GM12878 (cell line): ENCODE measurements around the gene ABCC9. TPM values are rescaled to one million over a fixed set of nuclear protein-coding genes. Genes with fewer than 3 reads are reported as not detected.

ENCODE experiments used
- ATAC-seq: fragments of 200-7000 bp; cut with Tn5 transposase; 3 replicates; pipeline ENCODE4 v1.9.1; 2020; ENCODE audit warnings: mild to moderate bottlenecking, moderate library complexity
- BruUV-seq: library from RNA; stranded (reverse); fragments of 400-500 nt; replicated peaks from 2 replicates; lab custom pipeline; 2021; lab: Mats Ljungman, UMichigan
- CTCF ChIA-PET: fragments of 300-600 bp; sonication (Branson Sonifier 250); formaldehyde crosslinking; extraction: SDS; loops from one replicate; lab custom pipeline; 2021; ENCODE audit warnings: inconsistent platforms; lab: Yijun Ruan, JAX
- POLR2A ChIA-PET: fragments of 350-600 bp; formaldehyde crosslinking; extraction: SDS; loops from one replicate; lab custom pipeline; 2021; ENCODE audit warnings: inconsistent platforms; lab: Charles Lee
- RAD21 ChIA-PET: fragments of 300-600 bp; sonication (Branson Sonifier 250); formaldehyde crosslinking; loops from one replicate; lab custom pipeline; 2023; ENCODE audit warnings: antibody characterized with exemption; ENCODE audit not compliant: unreplicated experiment; lab: Charles Lee
- SMC1A ChIA-PET: fragments of 300-600 bp; sonication (Branson Sonifier 250); formaldehyde crosslinking; loops from one replicate; lab custom pipeline; 2023; ENCODE audit not compliant: unreplicated experiment, uncharacterized antibody; lab: Charles Lee
- DNase-seq: peaks from one replicate; pipeline ENCODE4 v3.0.0-alpha.2; 2011; ENCODE audit warnings: low read depth, low spot score
- FAIRE-seq: peaks from 3 replicates; lab custom pipeline; 2011; peaks lifted over from hg19 to GRCh38; lab: Jason Lieb, UNC
- H2AFZ ChIP-seq: 2 replicates; pipeline ENCODE4 v1.6.0; 2011; ENCODE audit warnings: low read depth, low read length, control low read depth; ENCODE audit not compliant: control insufficient read depth
- H3K27ac ChIP-seq: 2 replicates; pipeline ENCODE4 v1.5.1; 2011; ENCODE audit warnings: control low read depth; ENCODE audit not compliant: control insufficient read depth, insufficient read depth
- H3K27me3 ChIP-seq, 2 experiments: replicated peaks in 1 of 2; 2 replicates each; pipeline versions ENCODE4 v1.6.0 to v1.6.1; 2011; ENCODE audit warnings: low read length in 1 of 2; ENCODE audit not compliant: control insufficient read depth in 2 of 2, insufficient read depth in 2 of 2
- H3K36me3 ChIP-seq, 2 experiments: 2 replicates each; pipeline ENCODE4 v1.5.1; 2011; ENCODE audit warnings: low read length in 1 of 2; ENCODE audit not compliant: control insufficient read depth in 2 of 2, insufficient read depth in 2 of 2
- H3K4me1 ChIP-seq: 2 replicates; pipeline ENCODE4 v1.6.1; 2011; ENCODE audit warnings: mild to moderate bottlenecking, low read length, moderate library complexity, mixed read lengths; ENCODE audit not compliant: control insufficient read depth, insufficient read depth
- H3K4me2 ChIP-seq: 2 replicates; pipeline ENCODE4 v1.6.0; 2011; ENCODE audit warnings: control low read depth; ENCODE audit not compliant: control insufficient read depth, insufficient read depth
- H3K4me3 ChIP-seq: fragments of 200-600 bp; sonication (generic); 2 replicates; pipeline ENCODE4 v1.5.1; 2016
- H3K79me2 ChIP-seq: 2 replicates; pipeline ENCODE4 v1.6.0; 2011; ENCODE audit warnings: low read length; ENCODE audit not compliant: control insufficient read depth, insufficient read depth
- H3K9ac ChIP-seq: 2 replicates; pipeline ENCODE4 v1.8.0; 2011; ENCODE audit warnings: low read length, control low read depth, mixed read lengths; ENCODE audit not compliant: control insufficient read depth, insufficient read depth
- H3K9me3 ChIP-seq: replicated peaks from 3 replicates; pipeline ENCODE4 v1.5.1; 2011; ENCODE audit warnings: mild to moderate bottlenecking, low read length; ENCODE audit not compliant: control insufficient read depth, insufficient read depth
- H4K20me1 ChIP-seq: 2 replicates; pipeline ENCODE4 v1.6.0; 2011; ENCODE audit not compliant: control insufficient read depth, insufficient read depth
- CEBPB ChIP-seq, 2 experiments: fragments of 150-350 bp in 1 of 2; IDR thresholded peaks; 2 replicates each; pipeline ENCODE4 v1.6.1; 2012 to 2014; ENCODE audit warnings: low read depth in 2 of 2, low read length in 2 of 2, borderline replicate concordance in 1 of 2, inconsistent platforms in 1 of 2
- MEF2A ChIP-seq: IDR thresholded peaks from 2 replicates; pipeline ENCODE4 v1.6.1; 2011; ENCODE audit warnings: low read depth, mild to moderate bottlenecking, low read length, moderate library complexity; ENCODE audit not compliant: insufficient read depth
- REST ChIP-seq: IDR thresholded peaks from 2 replicates; pipeline ENCODE4 v1.6.1; 2012; ENCODE audit warnings: mild to moderate bottlenecking, low read depth, low read length
- SP1 ChIP-seq: IDR thresholded peaks from one replicate; pipeline ENCODE4 v1.6.1; 2011; ENCODE audit warnings: low read depth, low read length
- YBX1 ChIP-seq: fragments of 450-650 bp; IDR thresholded peaks from 2 replicates; pipeline ENCODE4 v1.6.1; 2016; ENCODE audit warnings: antibody characterized with exemption
- WGBS: methylation state at CpG from one replicate; pipeline ENCODE4 v1.1.6; 2016; ENCODE audit warnings: low lambda C conversion rate; ENCODE audit not compliant: insufficient replicate concordance, insufficient coverage; ENCODE audit errors: missing lambda C conversion rate; 5-methylcytosine and 5-hydroxymethylcytosine counted together
- in situ Hi-C: fragments of 300-500 bp; cut with MboI; formaldehyde crosslinking; loops from 9 replicates; pipeline ENCODE4 v1.14.3; 2018; ENCODE audit warnings: mixed read lengths
- intact Hi-C: fragments of 100-400 bp; cut with micrococcal nuclease; formaldehyde crosslinking; loops from one replicate; pipeline ENCODE4 v1.14.2; 2022; ENCODE audit not compliant: unreplicated experiment
- polyA plus RNA-seq, 11 experiments: library from polyadenylated mRNA; depleted of rRNA in 4 of 11; unstranded in 6 of 11; stranded (reverse) in 5 of 11; fragments of >200 nt; fragmentation: Nextera tagmentation in 4 of 11; fragmentation: Illumina TruSeq in 1 of 11; extraction: Ambion mirVana in 4 of 11; extraction: Trizol in 1 of 11; gene quantifications; 1 replicate in 1 of 11; 2 replicates in 10 of 11; pipeline versions ENCODE4 v1.2.1 to v1.2.3, GENCODE V29; 2011 to 2016; ENCODE audit warnings: inconsistent platforms in 2 of 11, missing spikeins in 2 of 11, low read depth in 1 of 11
- total RNA-seq, 4 experiments: library from RNA; depleted of rRNA in 3 of 4; stranded (reverse); fragments of >200 nt in 3 of 4; fragmentation: Illumina TruSeq in 1 of 4; extraction: Trizol in 1 of 4; gene quantifications; 2 replicates each; pipeline versions ENCODE4 v1.2.1 to v1.2.3, GENCODE V29; 2013 to 2021

Gene ABCC9
- total and polyA plus RNA-seq, 10 of the 15 experiments (the other 5 are each of a cell fraction or from before 2014, with no cell fraction given), result under 0.01 to 0.10 (median 0.04) TPM; not detected in 2

- Histone ChIP-seq H4K20me1 (no peaks in the 10 kb centered on the region), H3K4me3 (no peak overlapping the region), H2AFZ (no peak overlapping the region), H3K9ac (no peak overlapping the region), H3K36me3 (no peaks in the 10 kb centered on the region), H3K79me2 (no peaks in the 10 kb centered on the region), H3K9me3 (no peaks in the 10 kb centered on the region), H3K4me1 (no peaks in the 10 kb centered on the region), H3K4me2 (no peak overlapping the region), H3K27me3 (no peaks in the 10 kb centered on the region), H3K27ac (no peak overlapping the region)
- BruUV-seq, result no TSS peak
- RAD21 ChIA-PET, result no interaction called here
- in situ Hi-C loops, result no loop called here
- FAIRE-seq (no peak), ATAC-seq (no peak), DNase-seq (no peak)
- WGBS, result 0% methylated on average over 1 of the region's 1 CpG
- intact Hi-C loops, result no loop called here
- SMC1A ChIA-PET, result no interaction called here
- POLR2A ChIA-PET, result no interaction called here
- TF ChIP-seq MEF2A (no peak), SP1 (no peak), REST (no peak), YBX1 (no peak), CEBPB (IDR thresholded peaks at IDR 0.05; ENCODE audit: borderline replicate concordance in 1 of 2, low read depth in 2 of 2, low read length in 2 of 2) (no peak)
- CTCF ChIA-PET, result no interaction called here
Observed at GRCh38 chr12:21839776-21840175, 101.5 kb downstream of the ABCC9 start.
